ENCODE results near the gene LDLRAD4. TPM values are rescaled to one million over a fixed set of nuclear protein-coding genes. Genes with fewer than 3 reads are reported as not detected.
A peak's percentile ranks its signal among the peaks of the same experiment; 100 is the strongest.
"Not testable (repeated sequence)": the region's sequence is repeated elsewhere in the genome, so short reads cannot be mapped to it uniquely, and the experiment has no call there.

LDLRAD4 gene
- total RNA-seq, 2 experiments from 2014 or later: 34.3 to 35.7 TPM

- ATAC-seq: no peak
- Mint-ChIP-seq H3K36me3 (ENCODE audit: low read depth) (peaks cover 4% of the 10 kb centered on the region), H3K27me3 (ENCODE audit: low read depth) (no peaks in the 10 kb centered on the region), H3K27ac (no peak overlapping the region), H3K9me3 (ENCODE audit: insufficient read depth) (no peaks in the 10 kb centered on the region), H3K4me1 (ENCODE audit: low read depth) (peaks cover 4% of the 10 kb centered on the region), H3K4me3 (no peak overlapping the region)
- POLR2A ChIA-PET: interaction anchor here (1.0 kb wide), 1 partner anchor 56 kb away, joined by 3 read pairs; no protein-coding TSS in a partner anchor
- DNase-seq: no peak
- CTCF ChIA-PET: no interaction called here
Observed at GRCh38 chr18:13254971-13255927, 36.7 kb downstream of the LDLRAD4 start.

GRCh38 chr18:13256444-13257305 is 38.1 kb downstream of the LDLRAD4 start:
- DNase-seq (no peak), ATAC-seq (no peak)
- POLR2A ChIA-PET: no interaction called here
- Mint-ChIP-seq H3K27me3 (ENCODE audit: low read depth) (no peaks in the 10 kb centered on the region), H3K4me1 (ENCODE audit: low read depth) (peaks cover 18% of the 10 kb centered on the region), H3K4me3 (no peak overlapping the region), H3K9me3 (ENCODE audit: insufficient read depth) (no peaks in the 10 kb centered on the region), H3K27ac (no peak overlapping the region), H3K36me3 (ENCODE audit: low read depth) (no peaks in the 10 kb centered on the region)
- CTCF ChIA-PET: no interaction called here

GRCh38 chr18:13257361-13257980 is 38.9 kb downstream of the LDLRAD4 start:
- no peak overlapping the region for H3K27ac Mint-ChIP-seq
- no peaks in the 10 kb centered on the region for H3K9me3 Mint-ChIP-seq (ENCODE audit: insufficient read depth)
- H3K36me3 Mint-ChIP-seq (ENCODE audit: low read depth): no peaks in the 10 kb centered on the region
- no peak for ATAC-seq
- DNase-seq: no peak
- H3K4me1 Mint-ChIP-seq (ENCODE audit: low read depth): peaks cover 22% of the 10 kb centered on the region
- no peaks in the 10 kb centered on the region for H3K27me3 Mint-ChIP-seq (ENCODE audit: low read depth)
- POLR2A ChIA-PET: interaction anchor here (0.6 kb wide), 1 partner anchor 156 kb away, joined by 5 read pairs; no protein-coding TSS in a partner anchor
- CTCF ChIA-PET: no interaction called here
- no peak overlapping the region for H3K4me3 Mint-ChIP-seq

- H3K9me3 Mint-ChIP-seq (ENCODE audit: insufficient read depth): no peaks in the 10 kb centered on the region
- peaks cover 22% of the 10 kb centered on the region for H3K4me1 Mint-ChIP-seq (ENCODE audit: low read depth)
- DNase-seq (no peak), ATAC-seq (no peak)
- H3K27ac Mint-ChIP-seq: no peak overlapping the region
- no peak overlapping the region for H3K4me3 Mint-ChIP-seq
- H3K36me3 Mint-ChIP-seq (ENCODE audit: low read depth): no peaks in the 10 kb centered on the region
- CTCF ChIA-PET: no interaction called here
- no peaks in the 10 kb centered on the region for H3K27me3 Mint-ChIP-seq (ENCODE audit: low read depth)
- POLR2A ChIA-PET: no interaction called here
Observed at GRCh38 chr18:13258921-13259320, 40.4 kb downstream of the LDLRAD4 start.

- Mint-ChIP-seq H3K36me3 (ENCODE audit: low read depth) (no peaks in the 10 kb centered on the region), H3K4me1 (ENCODE audit: low read depth) (peaks cover 22% of the 10 kb centered on the region), H3K4me3 (no peak overlapping the region), H3K27ac (no peak overlapping the region), H3K27me3 (ENCODE audit: low read depth) (no peaks in the 10 kb centered on the region), H3K9me3 (ENCODE audit: insufficient read depth) (no peaks in the 10 kb centered on the region)
- ChIA-PET CTCF (no interaction called here), POLR2A (interaction anchor here (1.1 kb wide), 1 partner anchor 20 kb away, joined by 3 read pairs; no protein-coding TSS in a partner anchor)
- ATAC-seq (no peak), DNase-seq (no peak)
Observed at GRCh38 chr18:13259701-13260100, 41.1 kb downstream of the LDLRAD4 start.

GRCh38 chr18:13260197-13260934 is 41.8 kb downstream of the LDLRAD4 start:
- Mint-ChIP-seq H3K4me3 (no peak overlapping the region), H3K9me3 (ENCODE audit: insufficient read depth) (no peaks in the 10 kb centered on the region), H3K27me3 (ENCODE audit: low read depth) (no peaks in the 10 kb centered on the region), H3K4me1 (ENCODE audit: low read depth) (peaks cover 27% of the 10 kb centered on the region), H3K27ac (no peak overlapping the region), H3K36me3 (ENCODE audit: low read depth) (no peaks in the 10 kb centered on the region)
- ATAC-seq: no peak
- ChIA-PET POLR2A (interaction anchor here (1.1 kb wide), 1 partner anchor 19 kb away, joined by 3 read pairs; no protein-coding TSS in a partner anchor), CTCF (no interaction called here)
- DNase-seq: no peak

GRCh38 chr18:13260935-13261640 is 42.5 kb downstream of the LDLRAD4 start:
- H3K4me3 Mint-ChIP-seq: no peak overlapping the region
- ATAC-seq (no peak), DNase-seq (no peak)
- H3K4me1 Mint-ChIP-seq (ENCODE audit: low read depth): peaks cover 34% of the 10 kb centered on the region
- peak overlapping the region; percentile 68 for H3K27ac Mint-ChIP-seq
- no peaks in the 10 kb centered on the region for H3K9me3 Mint-ChIP-seq (ENCODE audit: insufficient read depth)
- CTCF ChIA-PET: interaction anchor here (1.2 kb wide), 1 partner anchor 13 kb away, joined by 3 read pairs; no protein-coding TSS in a partner anchor
- no peaks in the 10 kb centered on the region for H3K27me3 Mint-ChIP-seq (ENCODE audit: low read depth)
- POLR2A ChIA-PET: no interaction called here
- H3K36me3 Mint-ChIP-seq (ENCODE audit: low read depth): no peaks in the 10 kb centered on the region

- ATAC-seq (peak; percentile 15), DNase-seq (no peak)
- no peaks in the 10 kb centered on the region for H3K36me3 Mint-ChIP-seq (ENCODE audit: low read depth)
- H3K27me3 Mint-ChIP-seq (ENCODE audit: low read depth): no peaks in the 10 kb centered on the region
- no peaks in the 10 kb centered on the region for H3K9me3 Mint-ChIP-seq (ENCODE audit: insufficient read depth)
- ChIA-PET CTCF (interaction anchor here (1.2 kb wide), 1 partner anchor 14 kb away, joined by 3 read pairs; no protein-coding TSS in a partner anchor), POLR2A (no interaction called here)
- H3K27ac Mint-ChIP-seq: peak overlapping the region; percentile 68
- no peak overlapping the region for H3K4me3 Mint-ChIP-seq
- peaks cover 42% of the 10 kb centered on the region for H3K4me1 Mint-ChIP-seq (ENCODE audit: low read depth)
Observed at GRCh38 chr18:13261661-13262357, 43.2 kb downstream of the LDLRAD4 start.

- POLR2A ChIA-PET; H3K27me3 Mint-ChIP-seq (ENCODE audit: low read depth); H3K4me3 Mint-ChIP-seq; ATAC-seq; H3K36me3 Mint-ChIP-seq (ENCODE audit: low read depth); H3K27ac Mint-ChIP-seq; H3K9me3 Mint-ChIP-seq (ENCODE audit: insufficient read depth); DNase-seq: not testable (repeated sequence)
- H3K4me1 Mint-ChIP-seq (ENCODE audit: low read depth): peaks cover 47% of the 10 kb centered on the region
- CTCF ChIA-PET: interaction anchor here (1.2 kb wide), 1 partner anchor 14 kb away, joined by 3 read pairs; no protein-coding TSS in a partner anchor
Observed at GRCh38 chr18:13262358-13262680, 43.8 kb downstream of the LDLRAD4 start.

GRCh38 chr18:13262839-13263691 is 44.5 kb downstream of the LDLRAD4 start:
- no peak overlapping the region for H3K27ac Mint-ChIP-seq
- H3K4me3 Mint-ChIP-seq: no peak overlapping the region
- ChIA-PET POLR2A (no interaction called here), CTCF (interaction anchor here (0.7 to 1.1 kb wide), 2 partner anchors 20 to 47 kb away, joined by 3 to 4 read pairs; no protein-coding TSS in a partner anchor)
- no peaks in the 10 kb centered on the region for H3K9me3 Mint-ChIP-seq (ENCODE audit: insufficient read depth)
- no peaks in the 10 kb centered on the region for H3K27me3 Mint-ChIP-seq (ENCODE audit: low read depth)
- no peaks in the 10 kb centered on the region for H3K36me3 Mint-ChIP-seq (ENCODE audit: low read depth)
- no peak for DNase-seq
- H3K4me1 Mint-ChIP-seq (ENCODE audit: low read depth): peaks cover 54% of the 10 kb centered on the region
- no peak for ATAC-seq

Data from activated CD8-positive, alpha-beta T cell treated with anti-CD3 and anti-CD28 coated beads, Interleukin-2, amount 10 ng/mL, durations not matched to agents 7 days and 5 days (primary cell).